GM21786 (cell line): ENCODE data around the gene TRIML1.

Experiments used
- ATAC-seq: cut with Tn5 transposase; IDR thresholded peaks from one replicate; pipeline ENCODE4 v1.9.1; 2021; ENCODE audit not compliant: unreplicated experiment

Gene TRIML1, protein sequence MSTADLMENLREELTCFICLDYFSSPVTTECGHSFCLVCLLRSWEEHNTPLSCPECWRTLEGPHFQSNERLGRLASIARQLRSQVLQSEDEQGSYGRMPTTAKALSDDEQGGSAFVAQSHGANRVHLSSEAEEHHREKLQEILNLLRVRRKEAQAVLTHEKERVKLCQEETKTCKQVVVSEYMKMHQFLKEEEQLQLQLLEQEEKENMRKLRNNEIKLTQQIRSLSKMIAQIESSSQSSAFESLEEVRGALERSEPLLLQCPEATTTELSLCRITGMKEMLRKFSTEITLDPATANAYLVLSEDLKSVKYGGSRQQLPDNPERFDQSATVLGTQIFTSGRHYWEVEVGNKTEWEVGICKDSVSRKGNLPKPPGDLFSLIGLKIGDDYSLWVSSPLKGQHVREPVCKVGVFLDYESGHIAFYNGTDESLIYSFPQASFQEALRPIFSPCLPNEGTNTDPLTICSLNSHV

GRCh38 chr4:188139141-188139540 lies at the start of gene TRIML1:
Gene TRIML1, plus strand, starts transcription at chr4:188139441. Its CDS starts 118 bp downstream, at chr4:188139559.
- no peak for ATAC-seq

DNA sequence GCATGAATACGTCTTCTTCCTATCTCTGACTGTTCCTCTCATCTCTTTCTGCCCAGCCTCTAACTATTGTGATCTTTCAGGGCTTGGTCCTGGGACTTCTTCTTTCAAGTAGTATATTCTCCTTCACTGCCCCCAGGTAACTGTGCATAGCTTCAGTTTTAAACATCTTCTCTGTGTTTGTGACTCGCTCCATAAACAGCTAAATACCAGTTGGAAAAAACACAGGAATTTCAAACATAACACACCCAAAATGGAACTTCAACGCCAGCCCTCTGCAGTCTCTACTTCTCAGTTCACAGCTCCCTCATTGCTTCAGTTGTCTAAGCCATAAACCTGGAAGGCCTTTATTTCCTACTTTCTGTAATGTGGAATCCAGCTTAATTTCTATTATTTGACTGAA lies 46.4 kb upstream of the TRIML1 start:
- no peak for ATAC-seq

- ATAC-seq: no peak
Measured at GRCh38 chr4:188106454-188106853, 32.8 kb upstream of the TRIML1 start.

DNA sequence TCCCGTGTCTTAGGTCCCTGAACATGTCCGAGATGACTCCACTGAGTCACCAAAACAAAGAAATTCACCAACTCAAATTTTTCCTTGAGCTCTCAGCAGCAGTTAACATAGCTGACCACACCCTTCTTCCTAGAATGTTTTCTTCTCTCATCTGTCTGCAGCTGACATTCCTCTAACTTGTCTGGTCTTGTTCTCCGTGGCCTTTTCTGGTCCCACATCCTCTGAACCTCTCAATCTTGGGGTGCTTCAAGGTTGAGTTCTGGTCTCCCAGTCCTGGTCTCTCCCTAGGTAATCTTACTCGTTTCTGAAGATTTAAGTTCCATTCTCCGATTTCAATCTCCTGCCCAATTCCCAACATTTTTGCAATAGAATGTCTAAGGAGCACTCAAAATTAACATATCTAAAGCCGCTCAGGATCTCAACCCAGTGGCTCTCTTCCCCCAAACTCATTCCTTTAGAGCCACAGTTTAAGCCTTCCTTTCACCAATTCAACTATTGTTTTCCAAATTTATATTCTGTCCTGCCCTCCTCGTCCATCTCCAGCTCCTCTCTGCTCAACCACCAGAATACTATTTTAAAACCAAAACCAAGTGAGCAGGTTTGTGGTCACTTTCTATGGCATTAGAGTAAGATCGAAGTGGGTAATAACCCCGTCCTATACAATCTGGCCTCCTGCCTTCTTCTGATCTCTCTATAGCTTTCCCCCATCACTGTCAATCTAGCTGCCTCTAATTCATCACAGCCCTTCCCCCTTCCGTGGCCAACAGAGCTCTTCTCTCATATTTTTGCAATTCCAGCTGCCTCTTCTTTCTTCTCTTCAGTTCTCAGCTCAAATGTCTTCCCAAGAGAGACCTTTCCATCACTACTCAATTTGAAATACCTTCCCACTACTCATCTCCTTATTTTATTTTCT lies 31.1 kb upstream of the TRIML1 start:
- ATAC-seq: no peak

DNA sequence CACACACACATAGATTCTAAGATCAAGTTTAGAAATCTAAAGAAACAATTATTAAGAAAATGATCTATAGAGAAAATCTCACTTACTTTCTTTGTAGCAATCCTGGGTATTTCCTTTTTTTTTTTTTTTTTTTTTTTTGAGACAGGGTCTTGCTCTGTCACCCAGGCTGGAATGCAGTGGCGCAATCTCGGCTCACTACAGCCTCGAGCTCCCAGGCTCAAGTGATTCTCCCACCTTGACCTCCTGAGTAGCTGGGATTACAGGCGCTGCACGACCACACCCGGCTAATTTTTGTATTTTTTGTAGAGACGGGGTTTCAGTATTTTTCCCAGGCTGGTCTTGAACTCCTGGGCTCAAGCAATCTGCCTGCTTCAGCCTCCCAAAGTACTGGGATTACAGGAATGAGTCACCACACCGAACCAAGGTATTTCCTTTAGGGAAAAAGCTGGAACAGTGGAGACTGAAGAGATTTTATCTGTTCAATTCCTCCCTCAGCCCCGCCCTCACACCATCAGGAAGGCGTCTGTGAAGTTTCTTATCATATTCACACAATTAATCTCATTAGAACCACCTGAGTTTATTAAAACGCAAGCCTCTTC lies 30.0 kb upstream of the TRIML1 start, which contains the start of gene TRIML2:
TSS of gene TRIML2 (minus strand) at position 447 of the 599 bp plus-strand sequence. CDS start 4,235 bp downstream, outside the sequence.
- no peak for ATAC-seq

GRCh38 chr4:188110036-188110435 lies 29.2 kb upstream of the TRIML1 start:
- no peak for ATAC-seq

- ATAC-seq: no peak
Measured at GRCh38 chr4:188110741-188111471, 28.3 kb upstream of the TRIML1 start.

DNA sequence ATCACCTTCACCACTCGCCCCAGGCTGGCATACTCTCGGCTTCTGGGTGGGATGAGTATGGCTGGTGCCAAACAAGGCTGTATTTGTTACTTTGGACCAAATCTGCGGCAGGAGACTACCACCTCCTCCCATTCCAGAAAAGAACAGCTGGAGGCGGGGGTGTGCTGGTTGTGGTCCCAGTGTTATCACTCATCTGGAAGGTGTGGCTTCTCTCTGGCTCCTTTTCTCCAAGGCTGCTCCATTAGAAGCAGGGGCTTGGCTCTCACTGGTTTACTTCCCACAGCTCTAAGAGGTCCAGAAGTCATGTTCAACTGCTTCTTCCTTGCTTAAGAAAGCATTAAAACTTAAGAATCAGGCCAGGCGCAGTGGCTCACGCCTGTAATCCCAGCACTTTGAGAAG lies 27.3 kb upstream of the TRIML1 start:
- no peak for ATAC-seq

- no peak for ATAC-seq
Measured at GRCh38 chr4:188113156-188113555, 26.1 kb upstream of the TRIML1 start.

- ATAC-seq: no peak
Measured at GRCh38 chr4:188117631-188118324, 21.5 kb upstream of the TRIML1 start.

- ATAC-seq: no peak
Measured at GRCh38 chr4:188121530-188121929, 17.7 kb upstream of the TRIML1 start.

DNA sequence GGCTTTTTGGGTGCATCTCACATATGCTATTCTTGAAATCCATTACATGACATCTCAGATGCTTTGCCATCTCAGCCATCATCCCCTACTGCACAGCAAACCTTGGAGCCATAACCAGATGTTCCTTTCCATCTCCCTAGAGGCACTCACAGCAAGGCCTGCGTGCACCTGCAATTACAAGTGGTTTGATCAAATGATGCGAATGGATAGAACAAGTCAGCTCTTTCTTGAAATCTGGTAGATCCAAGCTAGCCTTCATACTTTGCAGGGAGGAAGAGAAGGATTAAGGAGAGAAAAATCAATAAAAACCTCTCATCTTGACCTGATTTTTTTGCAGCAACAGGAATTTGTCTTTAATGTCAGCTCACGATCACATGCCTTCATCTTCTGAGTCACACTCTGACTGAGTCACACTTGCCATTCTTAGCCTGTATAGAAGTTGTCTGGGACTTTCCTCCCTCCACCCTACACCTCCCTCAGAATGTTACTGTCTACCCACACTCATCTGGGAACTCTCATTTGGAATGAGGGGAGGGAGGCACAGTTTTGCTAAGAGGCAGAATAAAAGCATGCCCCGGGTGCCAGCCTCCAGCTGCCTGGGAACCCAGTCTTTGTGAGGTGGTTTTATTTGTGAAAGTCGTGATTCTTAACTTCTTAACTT lies 11.9 kb upstream of the TRIML1 start:
- no peak for ATAC-seq

DNA sequence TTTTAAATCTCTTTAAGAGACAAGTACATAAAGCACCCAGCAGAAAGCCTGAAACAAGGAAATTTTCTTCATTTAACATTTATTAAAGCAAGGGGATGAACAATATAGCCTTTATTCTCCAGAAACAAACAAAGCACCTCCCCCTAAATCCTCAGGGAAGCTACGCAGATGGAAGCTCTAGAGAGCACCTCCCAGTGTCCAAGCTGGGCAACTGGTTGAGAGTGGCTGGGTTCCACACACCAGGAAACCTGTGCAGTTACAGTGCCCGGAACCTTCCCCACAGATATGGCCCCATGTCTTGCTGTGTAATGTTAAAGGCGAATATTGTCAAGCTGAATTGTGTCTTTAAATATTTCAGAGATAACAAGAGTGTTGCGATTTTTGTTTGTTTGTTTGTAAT lies 8.9 kb upstream of the TRIML1 start:
- no peak for ATAC-seq

DNA sequence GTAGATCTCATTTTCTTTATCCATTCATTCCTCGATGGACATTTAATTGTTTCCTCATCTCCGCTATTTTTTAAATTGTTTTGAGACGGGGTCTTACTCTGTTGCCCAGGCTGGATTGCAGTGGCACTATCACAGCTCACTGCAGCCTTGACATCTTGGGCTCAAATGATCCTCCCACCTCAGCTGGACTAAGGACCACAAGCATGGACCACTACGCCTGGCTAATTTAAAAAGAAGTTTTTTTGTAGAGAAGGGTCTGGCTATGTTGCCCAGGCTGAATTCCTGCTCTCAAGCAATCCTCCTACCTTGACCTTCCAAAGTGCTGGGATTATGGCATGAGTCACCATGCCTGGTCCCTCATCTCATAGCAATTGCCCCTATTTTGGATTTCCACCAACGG lies 7.0 kb upstream of the TRIML1 start:
- ATAC-seq: no peak

GRCh38 chr4:188138227-188138626 lies 1.0 kb upstream of the TRIML1 start:
- no peak for ATAC-seq

DNA sequence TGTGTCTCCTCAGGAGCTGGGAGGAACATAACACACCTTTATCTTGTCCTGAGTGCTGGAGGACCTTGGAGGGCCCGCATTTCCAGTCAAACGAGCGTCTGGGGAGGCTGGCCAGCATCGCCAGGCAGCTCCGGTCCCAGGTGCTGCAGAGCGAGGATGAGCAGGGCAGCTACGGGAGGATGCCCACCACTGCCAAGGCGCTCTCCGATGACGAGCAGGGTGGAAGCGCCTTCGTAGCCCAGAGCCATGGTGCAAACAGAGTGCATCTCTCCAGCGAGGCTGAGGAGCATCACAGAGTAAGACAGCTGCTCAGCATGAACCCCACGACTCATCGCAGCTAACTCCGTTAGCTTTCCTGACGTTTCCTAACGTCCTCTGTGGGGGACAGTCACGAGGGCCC lies 430 bp downstream of the TRIML1 start:
- ATAC-seq: no peak

- no peak for ATAC-seq
Measured at GRCh38 chr4:188143731-188144130, 4.5 kb downstream of the TRIML1 start.

- no peak for ATAC-seq
Measured at GRCh38 chr4:188145601-188146000, 6.4 kb downstream of the TRIML1 start.

- no peak for ATAC-seq
Measured at GRCh38 chr4:188146618-188147017, 7.4 kb downstream of the TRIML1 start.

DNA sequence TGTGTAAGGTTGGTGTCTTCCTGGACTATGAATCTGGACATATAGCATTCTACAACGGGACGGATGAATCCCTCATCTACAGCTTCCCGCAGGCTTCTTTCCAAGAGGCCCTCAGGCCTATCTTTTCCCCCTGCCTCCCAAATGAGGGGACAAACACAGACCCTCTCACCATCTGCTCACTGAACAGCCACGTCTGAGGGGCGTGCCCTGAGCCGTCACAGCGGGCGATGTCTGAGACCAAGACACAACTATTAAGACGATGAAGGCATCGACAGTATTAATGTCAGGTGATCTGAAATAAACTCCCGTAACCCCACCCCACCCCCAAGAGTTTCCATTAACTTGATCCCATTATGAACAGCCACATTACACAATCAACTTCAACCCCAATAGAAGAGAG lies 7.9 kb downstream of the TRIML1 start:
- no peak for ATAC-seq
